HEK293 (cell line): Measurements from ENCODE around the gene XPO4.
"Not testable (repeated sequence)": the region's sequence is repeated elsewhere in the genome, so short reads cannot be mapped to it uniquely, and the experiment has no call there.

Source experiments
- CTCF ChIA-PET: fragments of 350-600 bp; formaldehyde crosslinking; extraction: SDS; loops from one replicate; lab custom pipeline; 2021; ENCODE audit warnings: antibody characterized with exemption; lab: Yijun Ruan, JAX
- POLR2A ChIA-PET: fragments of 300-600 bp; formaldehyde crosslinking; extraction: SDS; loops from one replicate; lab custom pipeline; 2020; ENCODE audit warnings: antibody characterized with exemption, inconsistent platforms; lab: Yijun Ruan, JAX
- H3K27ac ChIP-seq: fragments of 200-500 bp; sonication (Bioruptor generic); 2 replicates; pipeline ENCODE4 v1.5.1; 2014; ENCODE audit warnings: low read depth, low read length, control low read depth, inconsistent platforms; ENCODE audit errors: extremely low read depth
- H3K36me3 ChIP-seq, 2 experiments: fragments of 200-500 bp in 1 of 2; sonication (Bioruptor generic) in 1 of 2; 1 replicate in 1 of 2; 2 replicates in 1 of 2; pipeline ENCODE4 v1.5.1; 2014 to 2017; ENCODE audit warnings: inconsistent platforms in 2 of 2, low read length in 2 of 2; ENCODE audit not compliant: control insufficient read depth in 2 of 2, insufficient read depth in 1 of 2
- H3K4me1 ChIP-seq: fragments of 200-500 bp; sonication (Bioruptor generic); 2 replicates; pipeline ENCODE4 v1.5.1; 2014; ENCODE audit warnings: mild to moderate bottlenecking, low read length, inconsistent platforms; ENCODE audit not compliant: control insufficient read depth, insufficient read depth
- H3K4me3 ChIP-seq: 2 replicates; pipeline ENCODE4 v1.5.1; 2011; ENCODE audit warnings: low read depth, mild to moderate bottlenecking, control low read depth, low read length, moderate library complexity
- H3K9me3 ChIP-seq: fragments of 200-500 bp; sonication (Bioruptor generic); 2 replicates; pipeline ENCODE4 v1.5.1; 2014; ENCODE audit warnings: low read depth, low read length, inconsistent platforms; ENCODE audit not compliant: control insufficient read depth, insufficient read depth
- BCL6B ChIP-seq: fragments of 450-650 bp; formaldehyde crosslinking; IDR thresholded peaks from 2 replicates; pipeline ENCODE4 v1.5.1; 2017; ENCODE audit warnings: missing biosample characterization, missing genetic modification characterization
- GFI1B ChIP-seq: fragments of 450-650 bp; formaldehyde crosslinking; IDR thresholded peaks from 2 replicates; pipeline ENCODE4 v1.5.1; 2016; ENCODE audit warnings: missing biosample characterization, missing genetic modification characterization
- KLF10 ChIP-seq: fragments of 450-650 bp; IDR thresholded peaks from 2 replicates; pipeline ENCODE4 v1.5.1; 2018; ENCODE audit warnings: missing biosample characterization, mild to moderate bottlenecking, missing genetic modification characterization
- PRDM4 ChIP-seq: fragments of 450-650 bp; formaldehyde crosslinking; IDR thresholded peaks from 2 replicates; pipeline ENCODE4 v1.5.1; 2017; ENCODE audit warnings: missing biosample characterization, missing genetic modification characterization
- SETDB1 ChIP-seq: IDR thresholded peaks from one replicate; pipeline ENCODE4 v1.6.1; 2017; ENCODE audit warnings: mild to moderate bottlenecking, low read length, moderate library complexity, mixed read lengths; ENCODE audit not compliant: insufficient read length
- SP3 ChIP-seq: fragments of 450-650 bp; formaldehyde crosslinking; IDR thresholded peaks from 2 replicates; pipeline ENCODE4 v1.5.1; 2016; ENCODE audit warnings: missing biosample characterization, missing genetic modification characterization
- TCF7L2 ChIP-seq: IDR thresholded peaks from 2 replicates; pipeline ENCODE4 v1.6.1; 2011; ENCODE audit warnings: low read depth, mild to moderate bottlenecking, inconsistent platforms, low read length, moderate library complexity, borderline replicate concordance
- ZBTB17 ChIP-seq: fragments of 450-650 bp; formaldehyde crosslinking; IDR thresholded peaks from 2 replicates; pipeline ENCODE4 v1.5.1; 2016; ENCODE audit warnings: missing biosample characterization, missing genetic modification characterization
- ZBTB26 ChIP-seq: fragments of 450-650 bp; formaldehyde crosslinking; optimal IDR thresholded peaks from 2 replicates; pipeline ENCODE3; 2016; ENCODE audit warnings: missing biosample characterization, mild to moderate bottlenecking, missing genetic modification characterization
- ZBTB7A ChIP-seq: fragments of 450-650 bp; formaldehyde crosslinking; IDR thresholded peaks from 2 replicates; pipeline ENCODE4 v1.5.1; 2016; ENCODE audit warnings: low read depth, missing biosample characterization, missing genetic modification characterization
- ZIC2 ChIP-seq: fragments of 450-650 bp; formaldehyde crosslinking; IDR thresholded peaks from 2 replicates; pipeline ENCODE4 v1.5.1; 2016; ENCODE audit warnings: missing biosample characterization, missing genetic modification characterization
- ZNF10 ChIP-seq: fragments of 450-650 bp; formaldehyde crosslinking; IDR thresholded peaks from 2 replicates; pipeline ENCODE4 v1.5.1; 2017; ENCODE audit warnings: missing biosample characterization, missing genetic modification characterization
- ZNF112 ChIP-seq: fragments of 450-650 bp; formaldehyde crosslinking; IDR thresholded peaks from 2 replicates; pipeline ENCODE4 v1.5.0; 2017; ENCODE audit warnings: missing biosample characterization, missing genetic modification characterization
- ZNF138 ChIP-seq: fragments of 450-650 bp; formaldehyde crosslinking; IDR thresholded peaks from 2 replicates; pipeline ENCODE4 v1.5.1; 2016; ENCODE audit warnings: missing biosample characterization, missing genetic modification characterization, borderline replicate concordance
- ZNF211 ChIP-seq: fragments of 450-650 bp; formaldehyde crosslinking; IDR thresholded peaks from 2 replicates; pipeline ENCODE4 v1.5.1; 2016; ENCODE audit warnings: low read depth, missing biosample characterization, missing genetic modification characterization
- ZNF280C ChIP-seq: fragments of 450-650 bp; formaldehyde crosslinking; IDR thresholded peaks from 2 replicates; pipeline ENCODE4 v1.5.1; 2016; ENCODE audit warnings: missing biosample characterization, missing genetic modification characterization
- ZNF302 ChIP-seq: fragments of 450-650 bp; formaldehyde crosslinking; IDR thresholded peaks from 2 replicates; pipeline ENCODE4 v1.5.1; 2016; ENCODE audit warnings: missing biosample characterization, missing genetic modification characterization, low read depth
- ZNF311 ChIP-seq: fragments of 450-650 bp; formaldehyde crosslinking; IDR thresholded peaks from 2 replicates; pipeline ENCODE4 v1.5.1; 2017; ENCODE audit warnings: missing biosample characterization, missing genetic modification characterization, borderline replicate concordance
- ZNF335 ChIP-seq: fragments of 450-650 bp; formaldehyde crosslinking; conservative IDR thresholded peaks from 2 replicates; pipeline ENCODE4 v1.5.1; 2016; ENCODE audit warnings: missing biosample characterization, missing genetic modification characterization
- ZNF394 ChIP-seq: fragments of 450-650 bp; formaldehyde crosslinking; IDR thresholded peaks from 2 replicates; pipeline ENCODE4 v1.5.1; 2016; ENCODE audit warnings: missing biosample characterization, missing genetic modification characterization, mild to moderate bottlenecking, moderate library complexity, borderline replicate concordance
- ZNF501 ChIP-seq: fragments of 450-650 bp; formaldehyde crosslinking; IDR thresholded peaks from 2 replicates; pipeline ENCODE4 v1.5.1; 2016; ENCODE audit warnings: missing biosample characterization, missing genetic modification characterization
- ZNF660 ChIP-seq: fragments of 450-650 bp; IDR thresholded peaks from 2 replicates; pipeline ENCODE4 v1.5.1; 2018; ENCODE audit warnings: missing biosample characterization, mild to moderate bottlenecking, missing genetic modification characterization
- ZNF701 ChIP-seq: fragments of 450-650 bp; formaldehyde crosslinking; IDR thresholded peaks from 2 replicates; pipeline ENCODE4 v1.5.1; 2016; ENCODE audit warnings: missing biosample characterization, missing genetic modification characterization
- ZNF791 ChIP-seq: fragments of 450-650 bp; formaldehyde crosslinking; IDR thresholded peaks from 2 replicates; pipeline ENCODE4 v1.5.1; 2016; ENCODE audit warnings: missing biosample characterization, missing genetic modification characterization
- ZSCAN16 ChIP-seq: fragments of 450-650 bp; formaldehyde crosslinking; IDR thresholded peaks from 2 replicates; pipeline ENCODE4 v1.5.1; 2016; ENCODE audit warnings: missing biosample characterization, missing genetic modification characterization
- ZXDB ChIP-seq: fragments of 450-650 bp; formaldehyde crosslinking; IDR thresholded peaks from 2 replicates; pipeline ENCODE4 v1.5.1; 2016; ENCODE audit warnings: missing biosample characterization, missing genetic modification characterization

The XPO4 gene

GRCh38 chr13:20874439-20874838 lies 28.1 kb downstream of the XPO4 start:
- peak; percentile 91 for TF ChIP-seq ZNF10 (tag by site-specific recombination)
- not testable (repeated sequence) for H3K4me1 ChIP-seq

GRCh38 chr13:20873348-20873747 lies 29.2 kb downstream of the XPO4 start:
- ChIA-PET POLR2A (no interaction called here), CTCF (no interaction called here)
- Histone ChIP-seq H3K27ac (no peak overlapping the region), H3K9me3 (no peaks in the 10 kb centered on the region), H3K36me3 (no peaks in the 10 kb centered on the region), H3K4me1 (peaks cover 4% of the 10 kb centered on the region; the same call in 1 of the 2 replicates), H3K4me3 (no peak overlapping the region)
- TF ChIP-seq TCF7L2 = no peak
- TF ChIP-seq SP3 (tag by site-specific recombination) = no peak
- no peak for TF ChIP-seq GFI1B (tag by site-specific recombination)
- no peak for TF ChIP-seq ZNF501
- TF ChIP-seq PRDM4 = no peak
- TF ChIP-seq ZBTB26 = no peak
- no peak for TF ChIP-seq ZNF701 (tag by site-specific recombination)
- no peak for TF ChIP-seq ZNF211
- no peak for TF ChIP-seq ZNF791 (tag by site-specific recombination)
- no peak for TF ChIP-seq ZXDB
- no peak for TF ChIP-seq ZIC2
- no peak for TF ChIP-seq ZNF311
- no peak for TF ChIP-seq ZSCAN16 (tag by site-specific recombination)
- no peak for TF ChIP-seq ZNF660 (tag by site-specific recombination)
- no peak for TF ChIP-seq ZBTB7A (tag by site-specific recombination)
- TF ChIP-seq ZNF394 (tag by site-specific recombination) = no peak
- no peak for TF ChIP-seq ZNF280C (tag by site-specific recombination)
- TF ChIP-seq ZNF138 = no peak
- no peak for TF ChIP-seq KLF10 (tag by site-specific recombination)
- no peak for TF ChIP-seq ZNF112 (tag by site-specific recombination)
- TF ChIP-seq ZNF302 (tag by site-specific recombination) = no peak
- TF ChIP-seq ZNF335 (tag by site-specific recombination) = peak; percentile 49
- TF ChIP-seq BCL6B (tag by site-specific recombination) = 0 out of 2 replicates have a peak, but pooled peaks have one; percentile 22
- peak; percentile 50 for TF ChIP-seq ZBTB17
- no peak for TF ChIP-seq SETDB1

More at GRCh38 chr13:20874439-20874838, 28.1 kb downstream of the XPO4 start:
- H3K4me3 ChIP-seq, CTCF ChIA-PET, H3K36me3 ChIP-seq, H3K27ac ChIP-seq, H3K9me3 ChIP-seq, POLR2A ChIA-PET: not testable (repeated sequence)
